Ectodermal cell (in vitro differentiated cells): Measurements from ENCODE around the gene ACTMAP.

Experiments used
- H3K27ac ChIP-seq: 2 replicates; pipeline ENCODE4 v1.7.0; 2013; ENCODE audit warnings: mild to moderate bottlenecking, low read depth, low read length; ENCODE audit not compliant: insufficient read depth, poor library complexity, severe bottlenecking
- H3K27me3 ChIP-seq: 2 replicates; pipeline ENCODE4 v1.7.0; 2013; ENCODE audit warnings: mild to moderate bottlenecking, low read length; ENCODE audit not compliant: insufficient read depth, control insufficient read depth, poor library complexity, severe bottlenecking
- H3K36me3 ChIP-seq: one replicate; pipeline ENCODE4 v1.7.0; 2013; ENCODE audit warnings: low read length; ENCODE audit not compliant: control insufficient read depth, insufficient read depth
- H3K4me1 ChIP-seq: one replicate; pipeline ENCODE4 v1.7.0; 2013; ENCODE audit warnings: low read length; ENCODE audit not compliant: control insufficient read depth, insufficient read depth
- H3K4me3 ChIP-seq: 2 replicates; pipeline ENCODE4 v1.7.0; 2013; ENCODE audit warnings: low read depth, low read length, control low read depth; ENCODE audit not compliant: insufficient read depth
- H3K9me3 ChIP-seq: 2 replicates; pipeline ENCODE4 v1.7.0; 2013; ENCODE audit warnings: mild to moderate bottlenecking, low read length, moderate library complexity; ENCODE audit not compliant: control insufficient read depth
- WGBS, 2 experiments: methylation state at CpG; one replicate each; pipeline ENCODE4 v1.1.7; 2013; ENCODE audit warnings: missing lambda C conversion rate in 2 of 2; 5-methylcytosine and 5-hydroxymethylcytosine counted together

Gene ACTMAP

DNA sequence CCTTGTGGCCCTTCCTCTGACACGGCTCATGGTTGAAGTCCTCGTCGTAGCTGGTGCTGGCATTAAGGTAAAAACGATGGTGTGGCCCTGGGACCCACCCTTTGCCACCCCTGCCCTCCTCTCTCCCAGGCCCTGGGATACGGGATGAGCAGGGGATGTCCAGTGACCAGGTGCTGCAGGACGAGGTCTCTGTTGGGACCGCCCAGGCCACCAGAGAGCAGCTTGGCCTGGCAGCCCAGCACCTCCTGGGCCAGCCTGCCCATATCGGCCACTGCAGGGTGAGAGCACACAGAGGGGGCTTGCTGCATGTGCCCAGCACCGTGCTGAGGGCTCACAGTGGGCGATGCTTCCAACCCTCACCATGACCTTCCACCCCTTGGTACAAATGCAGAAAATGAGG, 6.4 kb downstream of the ACTMAP start:
- Histone ChIP-seq H3K4me3 (no peak overlapping the region), H3K27me3 (no peaks in the 10 kb centered on the region), H3K27ac (no peak overlapping the region), H3K4me1 (no peaks in the 10 kb centered on the region), H3K36me3 (peaks cover 5% of the 10 kb centered on the region), H3K9me3 (no peaks in the 10 kb centered on the region)
- WGBS, 2 experiments = 94 to 95% methylated on average over 10 of the region's 10 CpGs

DNA sequence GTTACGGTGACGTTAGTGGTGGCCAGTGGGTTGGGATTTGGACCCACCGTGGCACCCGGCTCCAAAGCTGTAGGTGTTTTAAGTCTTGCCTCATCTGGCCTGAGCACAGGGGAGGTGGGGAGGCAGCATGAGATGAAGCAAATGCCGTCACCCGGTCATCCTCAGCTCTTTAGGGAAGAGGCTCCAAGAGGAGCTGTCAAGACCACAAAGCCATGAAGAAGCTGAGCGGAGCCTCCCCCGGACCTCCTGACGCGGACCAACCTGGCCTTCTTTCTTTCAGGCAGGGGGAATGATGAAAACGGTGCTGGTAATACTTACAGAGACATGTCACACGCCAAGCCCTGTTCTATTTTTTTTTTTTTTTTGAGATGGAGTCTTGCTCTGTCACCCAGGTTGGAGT, 7.4 kb downstream of the ACTMAP start:
- Histone ChIP-seq H3K27ac (no peak overlapping the region), H3K27me3 (no peaks in the 10 kb centered on the region), H3K4me1 (no peaks in the 10 kb centered on the region), H3K9me3 (no peaks in the 10 kb centered on the region), H3K4me3 (no peak overlapping the region), H3K36me3 (peaks cover 5% of the 10 kb centered on the region)
- WGBS, 2 experiments = 94 to 96% methylated on average over 12 of the region's 12 CpGs

DNA sequence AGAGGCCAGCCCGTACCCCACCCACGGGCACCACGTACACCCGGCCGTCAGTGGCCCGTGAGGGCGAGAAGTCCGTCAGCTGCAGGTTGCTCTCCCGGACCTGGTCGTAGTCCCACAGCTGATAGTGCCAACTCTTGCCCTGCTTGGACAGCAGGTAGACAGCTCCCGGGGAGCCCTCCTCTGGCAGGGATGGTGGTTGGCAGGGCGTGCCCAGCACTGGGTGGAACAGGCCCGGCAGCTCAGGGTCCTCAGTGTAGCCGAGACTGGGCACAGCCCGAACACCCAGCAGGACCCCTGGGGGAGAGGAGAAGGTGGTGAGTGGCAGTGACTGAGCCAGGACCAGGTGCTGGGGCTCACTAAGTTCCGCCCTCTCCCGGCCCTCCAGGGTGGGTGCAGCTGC, 7.8 kb downstream of the ACTMAP start:
- H3K4me3 ChIP-seq = no peak overlapping the region
- WGBS, 2 experiments = 95% methylated on average over 17 of the region's 17 CpGs
- no peaks in the 10 kb centered on the region for H3K27me3 ChIP-seq
- H3K4me1 ChIP-seq = no peaks in the 10 kb centered on the region
- H3K27ac ChIP-seq = no peak overlapping the region
- no peaks in the 10 kb centered on the region for H3K9me3 ChIP-seq
- peaks cover 7% of the 10 kb centered on the region for H3K36me3 ChIP-seq

DNA sequence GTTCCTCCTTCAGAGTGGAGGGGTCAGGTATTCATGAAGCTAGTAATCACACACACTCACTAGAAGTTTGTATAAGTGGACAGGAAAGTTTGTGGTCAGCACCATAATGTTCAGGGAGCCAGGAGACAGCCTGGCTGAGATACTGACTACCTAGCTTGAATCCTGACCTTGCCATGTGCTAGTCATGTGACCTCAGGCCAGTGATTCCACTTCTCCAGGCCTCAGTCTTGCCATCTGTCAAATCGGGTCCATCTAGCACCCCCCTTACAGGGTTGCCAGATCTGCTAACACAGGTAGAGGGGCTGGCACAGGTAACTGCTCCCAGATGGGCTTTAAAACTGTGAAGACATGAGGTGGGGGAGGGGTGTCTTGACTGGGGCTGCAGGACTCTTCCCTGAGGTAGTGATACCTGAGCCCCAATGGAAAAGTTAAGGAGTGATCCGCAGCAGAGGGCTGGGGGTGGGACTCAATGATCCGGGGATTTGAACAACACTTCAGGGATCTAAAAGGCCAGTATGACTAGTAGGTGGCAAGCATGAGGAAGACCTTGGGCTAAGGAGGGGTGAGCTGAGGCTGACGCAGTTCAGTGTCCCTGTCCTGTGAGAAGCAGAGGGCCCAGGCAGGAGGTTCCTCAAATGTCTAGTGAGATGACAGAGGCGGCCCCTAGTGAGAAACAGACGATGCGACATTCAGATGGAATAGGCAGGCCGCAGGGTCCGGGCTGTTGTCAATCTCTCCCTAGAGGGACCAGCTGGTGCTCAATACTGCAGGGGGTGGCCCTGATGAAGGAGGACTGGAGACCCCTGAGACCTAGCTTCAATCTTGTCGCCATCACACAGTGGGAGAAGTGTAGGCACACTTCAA, 8.5 kb downstream of the ACTMAP start:
- peaks cover 13% of the 10 kb centered on the region for H3K36me3 ChIP-seq
- H3K9me3 ChIP-seq = no peaks in the 10 kb centered on the region
- no peaks in the 10 kb centered on the region for H3K4me1 ChIP-seq
- 91 to 92% methylated on average over 10 of the region's 10 CpGs for WGBS, 2 experiments
- H3K4me3 ChIP-seq = no peak overlapping the region
- H3K27me3 ChIP-seq = no peaks in the 10 kb centered on the region
- no peak overlapping the region for H3K27ac ChIP-seq

GRCh38 chr19:40740747-40741146, 9.5 kb downstream of the ACTMAP start:
- Histone ChIP-seq H3K4me3 (no peak overlapping the region), H3K27ac (no peak overlapping the region), H3K4me1 (no peaks in the 10 kb centered on the region), H3K27me3 (no peaks in the 10 kb centered on the region), H3K36me3 (peaks cover 13% of the 10 kb centered on the region), H3K9me3 (no peaks in the 10 kb centered on the region)
- WGBS, 2 experiments = 91% methylated on average over 6 of the region's 6 CpGs

DNA sequence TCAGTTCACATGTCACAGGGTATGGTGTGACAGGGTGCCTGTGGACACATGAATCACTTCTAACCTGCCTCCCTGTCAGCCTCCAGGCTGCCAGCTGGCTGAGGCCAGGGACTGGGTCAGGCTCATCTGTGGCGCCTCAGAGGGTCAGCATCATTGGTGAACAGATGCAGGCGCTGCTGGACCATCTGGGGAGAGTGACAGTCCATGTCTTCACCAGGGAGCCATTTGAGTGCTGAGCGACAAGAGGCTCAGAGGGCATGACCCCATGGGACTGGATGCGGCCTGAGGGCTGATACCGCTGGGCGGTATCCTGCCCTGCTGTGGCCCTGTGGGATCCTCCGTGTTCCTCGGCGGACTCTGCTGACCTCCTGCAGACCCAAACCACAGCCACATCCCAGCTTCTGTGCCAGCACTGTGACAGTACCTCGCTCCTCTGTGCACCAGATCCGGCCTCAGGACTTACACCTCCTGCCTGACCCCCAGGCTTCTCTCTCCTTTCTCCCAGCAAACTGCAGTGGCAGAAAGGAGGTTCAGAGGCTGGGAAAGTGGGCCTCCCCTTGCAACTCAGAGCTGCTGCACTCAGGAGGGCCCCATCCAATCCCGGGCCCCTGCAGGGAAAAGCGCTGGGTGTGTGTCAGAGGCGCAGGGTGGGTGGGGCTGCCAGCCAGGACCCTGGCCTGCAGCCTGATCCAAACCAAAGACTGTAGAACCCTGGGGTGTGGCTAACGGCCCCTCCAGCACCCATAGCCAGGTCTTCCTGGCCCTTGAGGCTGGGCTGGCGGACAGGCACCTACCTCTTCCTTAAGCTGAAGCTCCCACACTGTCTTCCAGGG, 10.2 kb downstream of the ACTMAP start:
- no peaks in the 10 kb centered on the region for H3K27me3 ChIP-seq
- no peaks in the 10 kb centered on the region for H3K4me1 ChIP-seq
- peaks cover 17% of the 10 kb centered on the region for H3K36me3 ChIP-seq
- H3K9me3 ChIP-seq = no peaks in the 10 kb centered on the region
- no peak overlapping the region for H3K4me3 ChIP-seq
- H3K27ac ChIP-seq = peak overlapping the region; percentile 41
- 80 to 82% methylated on average over 16 of the region's 16 CpGs for WGBS, 2 experiments

GRCh38 chr19:40739030-40739839, 11.0 kb downstream of the ACTMAP start:
- 91 to 92% methylated on average over 22 of the region's 22 CpGs for WGBS, 2 experiments
- no peak overlapping the region for H3K4me3 ChIP-seq
- peaks cover 19% of the 10 kb centered on the region for H3K36me3 ChIP-seq
- H3K27ac ChIP-seq = no peak overlapping the region
- H3K9me3 ChIP-seq = no peaks in the 10 kb centered on the region
- no peaks in the 10 kb centered on the region for H3K27me3 ChIP-seq
- H3K4me1 ChIP-seq = no peaks in the 10 kb centered on the region

- WGBS, 2 experiments = 94% methylated on average over 9 of the region's 9 CpGs
These were observed 13.1 kb downstream of the ACTMAP start for GRCh38 chr19:40737102-40737644.

GRCh38 chr19:40736661-40737060, 13.6 kb downstream of the ACTMAP start:
- Histone ChIP-seq H3K27me3 (no peaks in the 10 kb centered on the region), H3K4me3 (no peak overlapping the region), H3K27ac (no peak overlapping the region), H3K36me3 (peaks cover 22% of the 10 kb centered on the region), H3K4me1 (no peaks in the 10 kb centered on the region), H3K9me3 (no peaks in the 10 kb centered on the region)
- WGBS, 2 experiments = 89 to 90% methylated on average over 9 of the region's 9 CpGs

More at GRCh38 chr19:40737102-40737644, 13.1 kb downstream of the ACTMAP start:
- no peaks in the 10 kb centered on the region for H3K4me1 ChIP-seq
- H3K9me3 ChIP-seq = no peaks in the 10 kb centered on the region
- H3K27me3 ChIP-seq = no peaks in the 10 kb centered on the region
- H3K27ac ChIP-seq = no peak overlapping the region
- H3K36me3 ChIP-seq = peaks cover 22% of the 10 kb centered on the region
- no peak overlapping the region for H3K4me3 ChIP-seq
